ENCODE data around the gene MT1E.
"Not testable (repeated sequence)": the region's sequence is repeated elsewhere in the genome, so short reads cannot be mapped to it uniquely, and the experiment has no call there.

MT1E gene

DNA sequence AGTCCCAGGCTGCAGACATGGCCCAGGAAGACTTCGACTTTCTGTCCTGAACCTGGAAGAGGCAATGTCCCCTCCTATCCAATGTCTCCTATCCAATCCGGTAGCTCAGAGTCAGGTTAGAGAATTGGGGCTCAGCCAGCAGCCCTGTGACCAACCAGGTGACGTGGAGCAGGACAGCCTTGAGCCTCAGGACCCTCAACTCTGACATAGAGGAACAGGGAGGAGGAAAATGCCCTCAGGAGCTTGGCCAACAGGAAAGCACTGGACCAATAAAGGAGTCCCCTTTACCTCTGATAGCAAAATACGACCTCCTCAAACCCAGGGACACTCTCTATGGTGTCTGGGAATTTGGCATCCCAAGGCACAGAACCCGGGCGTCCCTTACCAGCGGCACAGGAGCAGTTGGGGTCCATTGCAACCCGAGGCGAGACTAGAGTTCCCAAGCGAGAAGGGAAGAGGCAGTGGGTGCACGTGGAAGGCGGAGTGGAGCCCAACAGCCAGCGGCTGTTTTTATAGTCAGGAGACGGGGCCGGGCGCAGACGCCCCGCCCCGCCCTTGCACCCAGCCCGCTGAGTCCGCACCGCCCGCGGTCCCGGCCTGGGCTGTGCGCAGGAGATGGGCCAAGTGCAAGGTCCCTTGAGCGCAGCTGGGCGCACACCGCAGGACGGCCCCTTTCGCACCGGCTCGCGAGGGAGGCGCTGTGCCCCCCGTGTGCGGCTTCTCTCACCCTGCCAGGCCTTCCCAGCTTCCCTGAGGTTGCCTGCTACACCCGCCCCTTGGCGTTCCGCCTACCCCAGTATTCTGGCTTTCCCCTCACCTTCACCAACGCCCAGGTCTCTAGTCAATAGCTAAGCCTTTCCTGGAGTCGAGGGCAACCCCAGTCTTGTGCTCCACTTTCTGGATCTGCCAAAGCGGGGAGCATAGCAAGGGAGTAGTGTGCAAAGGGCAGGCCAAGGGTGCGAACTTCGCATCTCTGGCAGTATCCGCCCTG is 42.3 kb downstream of the MT1E start, which contains the start of gene MT1G:
Gene MT1G, minus strand, starts transcription at position 485 of the 991 bp plus-strand sequence. Its CDS starts 72 bp downstream, at position 413.
- TF ChIP-seq POU2F2 (IDR thresholded peaks at IDR 0.05; ENCODE audit: low read depth, low read length) = no peak
- no peak for TF ChIP-seq POLR2A (IDR thresholded peaks at IDR 0.05; ENCODE audit: low read depth, low read length)
- TF ChIP-seq PAX5 (IDR thresholded peaks at IDR 0.05; ENCODE audit: insufficient read depth, low read length, severe bottlenecking) = no peak
- TF ChIP-seq POLR2AphosphoS5 (IDR thresholded peaks at IDR 0.05; ENCODE audit: low read depth, low read length) = no peak
- no peak for TF ChIP-seq SPI1 (IDR thresholded peaks at IDR 0.05; ENCODE audit: low read depth, low read length)
- TF ChIP-seq TAF1 (IDR thresholded peaks at IDR 0.05; ENCODE audit: low read depth, low read length) = no peak
- FAIRE-seq (no peak), DNase-seq (ENCODE audit: insufficient read length, low spot score) (no peak)

GRCh38 chr16:56669005-56669839 is 43.6 kb downstream of the MT1E start, which contains the start of gene MT1H:
Gene MT1H, plus strand, starts transcription at chr16:56669814. Its CDS starts 71 bp downstream, at chr16:56669885.
- TF ChIP-seq POLR2A (IDR thresholded peaks at IDR 0.05; ENCODE audit: low read depth, low read length) (no peak), POLR2AphosphoS5 (IDR thresholded peaks at IDR 0.05; ENCODE audit: low read depth, low read length) (no peak), TAF1 (IDR thresholded peaks at IDR 0.05; ENCODE audit: low read depth, low read length) (no peak), SPI1 (IDR thresholded peaks at IDR 0.05; ENCODE audit: low read depth, low read length) (no peak), PAX5 (IDR thresholded peaks at IDR 0.05; ENCODE audit: insufficient read depth, low read length, severe bottlenecking) (no peak), POU2F2 (IDR thresholded peaks at IDR 0.05; ENCODE audit: low read depth, low read length) (no peak)
- no peak for FAIRE-seq
- no peak for DNase-seq (ENCODE audit: insufficient read length, low spot score)

- FAIRE-seq (no peak), DNase-seq (ENCODE audit: insufficient read length, low spot score) (no peak)
- no peak for TF ChIP-seq TAF1 (IDR thresholded peaks at IDR 0.05; ENCODE audit: low read depth, low read length)
- no peak for TF ChIP-seq SPI1 (IDR thresholded peaks at IDR 0.05; ENCODE audit: low read depth, low read length)
- TF ChIP-seq POU2F2 (IDR thresholded peaks at IDR 0.05; ENCODE audit: low read depth, low read length) = no peak
- no peak for TF ChIP-seq POLR2A (IDR thresholded peaks at IDR 0.05; ENCODE audit: low read depth, low read length)
- no peak for TF ChIP-seq PAX5 (IDR thresholded peaks at IDR 0.05; ENCODE audit: insufficient read depth, low read length, severe bottlenecking)
- no peak for TF ChIP-seq POLR2AphosphoS5 (IDR thresholded peaks at IDR 0.05; ENCODE audit: low read depth, low read length)
These were observed 44.4 kb downstream of the MT1E start for GRCh38 chr16:56669840-56670619.

DNA sequence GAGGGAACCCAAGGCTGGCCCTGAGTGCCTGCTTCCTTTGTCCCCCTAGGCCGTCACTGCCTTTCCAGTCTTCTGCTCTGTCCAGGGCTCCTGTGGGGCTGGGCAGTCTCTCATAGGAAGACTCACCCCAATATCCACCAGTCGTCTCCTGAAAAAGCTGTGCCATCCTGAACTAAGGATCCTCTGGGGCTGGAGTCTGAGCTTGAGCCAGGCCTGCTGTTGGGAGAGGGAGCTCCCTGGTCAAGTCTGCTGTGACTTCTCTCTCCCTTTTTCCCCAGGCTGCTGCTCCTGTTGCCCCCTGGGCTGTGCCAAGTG is 45.0 kb downstream of the MT1E start:
- FAIRE-seq (no peak), DNase-seq (ENCODE audit: insufficient read length, low spot score) (no peak)
- TF ChIP-seq POLR2A (IDR thresholded peaks at IDR 0.05; ENCODE audit: low read depth, low read length) = no peak
- no peak for TF ChIP-seq POLR2AphosphoS5 (IDR thresholded peaks at IDR 0.05; ENCODE audit: low read depth, low read length)
- TF ChIP-seq POU2F2 (IDR thresholded peaks at IDR 0.05; ENCODE audit: low read depth, low read length) = no peak
- no peak for TF ChIP-seq TAF1 (IDR thresholded peaks at IDR 0.05; ENCODE audit: low read depth, low read length)
- no peak for TF ChIP-seq PAX5 (IDR thresholded peaks at IDR 0.05; ENCODE audit: insufficient read depth, low read length, severe bottlenecking)
- TF ChIP-seq SPI1 (IDR thresholded peaks at IDR 0.05; ENCODE audit: low read depth, low read length) = no peak

DNA sequence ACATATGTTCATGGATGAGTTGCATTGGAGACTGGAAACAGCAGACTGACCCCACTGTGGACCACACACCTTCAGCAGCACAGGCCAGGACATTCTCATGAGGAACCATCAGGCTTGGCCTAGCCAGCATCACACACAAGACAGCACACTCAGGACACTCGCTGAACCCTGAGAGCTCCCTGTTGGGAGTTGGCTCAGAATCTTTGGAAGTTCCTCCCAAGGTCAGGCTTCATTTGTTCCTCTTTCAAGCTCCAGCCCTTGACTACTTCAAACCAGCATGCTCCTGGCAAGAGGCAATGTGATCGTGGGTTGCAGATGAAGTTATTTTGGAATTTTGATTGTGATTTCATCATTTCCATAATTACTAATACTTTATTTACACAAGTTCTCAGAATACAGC is 46.1 kb downstream of the MT1E start:
- DNase-seq (ENCODE audit: insufficient read length, low spot score); FAIRE-seq: not testable (repeated sequence)

- DNase-seq (ENCODE audit: insufficient read length, low spot score); FAIRE-seq: not testable (repeated sequence)
These were observed 46.6 kb downstream of the MT1E start for GRCh38 chr16:56672171-56672570.

GRCh38 chr16:56672761-56673536 is 47.4 kb downstream of the MT1E start:
- DNase-seq (ENCODE audit: insufficient read length, low spot score) (no peak), FAIRE-seq (no peak)
- no peak for TF ChIP-seq POLR2AphosphoS5 (IDR thresholded peaks at IDR 0.05; ENCODE audit: low read depth, low read length)
- TF ChIP-seq POU2F2 (IDR thresholded peaks at IDR 0.05; ENCODE audit: low read depth, low read length) = no peak
- no peak for TF ChIP-seq SPI1 (IDR thresholded peaks at IDR 0.05; ENCODE audit: low read depth, low read length)
- no peak for TF ChIP-seq TAF1 (IDR thresholded peaks at IDR 0.05; ENCODE audit: low read depth, low read length)
- TF ChIP-seq PAX5 (IDR thresholded peaks at IDR 0.05; ENCODE audit: insufficient read depth, low read length, severe bottlenecking) = no peak

GRCh38 chr16:56673921-56674320 is 48.3 kb downstream of the MT1E start:
- DNase-seq (ENCODE audit: insufficient read length, low spot score) = no peak
- no peak for FAIRE-seq

DNA sequence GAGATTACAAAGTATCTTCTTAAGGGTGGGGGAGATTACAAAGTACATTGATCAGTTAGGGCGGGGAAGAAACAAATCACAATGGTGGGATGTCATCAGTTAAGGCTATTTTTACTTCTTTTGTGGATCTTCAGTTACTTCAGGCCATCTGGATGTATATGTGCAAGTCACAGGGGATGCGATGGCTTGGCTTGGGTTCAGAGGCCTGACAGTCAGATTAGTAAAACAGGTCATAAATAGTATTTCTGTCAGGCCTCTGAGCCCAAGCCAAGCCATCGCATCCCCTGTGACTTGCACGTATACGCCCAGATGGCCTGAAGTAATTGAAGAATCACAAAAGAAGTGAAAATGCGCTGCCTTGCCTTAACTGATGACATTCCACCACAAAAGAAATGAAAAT is 49.0 kb downstream of the MT1E start:
- FAIRE-seq; DNase-seq (ENCODE audit: insufficient read length, low spot score): not testable (repeated sequence)

More at GRCh38 chr16:56673921-56674320, 48.3 kb downstream of the MT1E start:
- TF ChIP-seq POLR2A (IDR thresholded peaks at IDR 0.05; ENCODE audit: low read depth, low read length) (no peak), TAF1 (IDR thresholded peaks at IDR 0.05; ENCODE audit: low read depth, low read length) (no peak), PAX5 (IDR thresholded peaks at IDR 0.05; ENCODE audit: insufficient read depth, low read length, severe bottlenecking) (no peak)
